ENCODE results near the gene NKIRAS2.

The NKIRAS2 gene

GRCh38 chr17:42071810-42072209 lies 51.9 kb downstream of the NKIRAS2 start:
- peak overlapping the region; percentile 81 for H3K9ac ChIP-seq (ENCODE audit: low read depth, low read length, poor library complexity, severe bottlenecking)
- no peaks in the 10 kb centered on the region for H3K27me3 ChIP-seq (ENCODE audit: insufficient read depth, low read length, poor library complexity, severe bottlenecking)
- H3K4me2 ChIP-seq (ENCODE audit: low read depth, low read length, poor library complexity, severe bottlenecking): peak overlapping the region; percentile 86
- H3K4me1 ChIP-seq (ENCODE audit: insufficient read depth, low read length, poor library complexity, severe bottlenecking): peaks cover 33% of the 10 kb centered on the region
- TF ChIP-seq CTCF (conservative IDR thresholded peaks at IDR 0.05; ENCODE audit: low read length): no peak
- TF ChIP-seq EZH2phosphoT487 (IDR thresholded peaks at IDR 0.05; ENCODE audit: borderline replicate concordance): no peak
- no peaks in the 10 kb centered on the region for H3K36me3 ChIP-seq (ENCODE audit: insufficient read depth, low read length)
- H2AFZ ChIP-seq (ENCODE audit: low read length): peak overlapping the region; percentile 95
- H3K9me2 ChIP-seq (replicated peaks; ENCODE audit: low read depth, low read length): no peaks in the 10 kb centered on the region
- H3K4me3 ChIP-seq (ENCODE audit: low read length, poor library complexity, severe bottlenecking): peak overlapping the region; percentile 87
- no peaks in the 10 kb centered on the region for H3K9me3 ChIP-seq (ENCODE audit: insufficient read depth, low read depth, low read length)
- H4K20me1 ChIP-seq (ENCODE audit: insufficient read depth, low read length, poor library complexity, severe bottlenecking): no peaks in the 10 kb centered on the region
- no peaks in the 10 kb centered on the region for H3F3A ChIP-seq (ENCODE audit: low read depth)
- peaks cover 20% of the 10 kb centered on the region; the same call in 1 of the 2 replicates for H3K79me2 ChIP-seq (ENCODE audit: insufficient read depth, low read length)

- Histone ChIP-seq H3K9ac (ENCODE audit: low read depth, low read length, poor library complexity, severe bottlenecking) (peak overlapping the region; percentile 81), H3K4me1 (ENCODE audit: insufficient read depth, low read length, poor library complexity, severe bottlenecking) (peaks cover 33% of the 10 kb centered on the region), H3F3A (ENCODE audit: low read depth) (no peaks in the 10 kb centered on the region), H3K9me2 (replicated peaks; ENCODE audit: low read depth, low read length) (no peaks in the 10 kb centered on the region), H3K27me3 (ENCODE audit: insufficient read depth, low read length, poor library complexity, severe bottlenecking) (no peaks in the 10 kb centered on the region), H3K4me2 (ENCODE audit: low read depth, low read length, poor library complexity, severe bottlenecking) (peak overlapping the region; percentile 86), H3K79me2 (ENCODE audit: insufficient read depth, low read length) (peaks cover 20% of the 10 kb centered on the region; the same call in 1 of the 2 replicates), H3K4me3 (ENCODE audit: low read length, poor library complexity, severe bottlenecking) (peak overlapping the region; percentile 87), H2AFZ (ENCODE audit: low read length) (peak overlapping the region; percentile 95), H3K9me3 (ENCODE audit: insufficient read depth, low read depth, low read length) (no peaks in the 10 kb centered on the region), H3K36me3 (ENCODE audit: insufficient read depth, low read length) (no peaks in the 10 kb centered on the region), H4K20me1 (ENCODE audit: insufficient read depth, low read length, poor library complexity, severe bottlenecking) (no peaks in the 10 kb centered on the region)
- TF ChIP-seq CTCF (conservative IDR thresholded peaks at IDR 0.05; ENCODE audit: low read length) (peak; percentile 34; the same call in 1 of the 2 replicates), EZH2phosphoT487 (IDR thresholded peaks at IDR 0.05; ENCODE audit: borderline replicate concordance) (no peak)
Observed at GRCh38 chr17:42072323-42073187, 52.7 kb downstream of the NKIRAS2 start.

Data from Loucy (cell line).